ENCODE results near the gene KIAA1671.
"Not testable (repeated sequence)": the region's sequence is repeated elsewhere in the genome, so short reads cannot be mapped to it uniquely, and the experiment has no call there.

The KIAA1671 gene
- 11.2 to 181 (median 91.1) reads per million in 4 experiments for total RNA-seq

DNA sequence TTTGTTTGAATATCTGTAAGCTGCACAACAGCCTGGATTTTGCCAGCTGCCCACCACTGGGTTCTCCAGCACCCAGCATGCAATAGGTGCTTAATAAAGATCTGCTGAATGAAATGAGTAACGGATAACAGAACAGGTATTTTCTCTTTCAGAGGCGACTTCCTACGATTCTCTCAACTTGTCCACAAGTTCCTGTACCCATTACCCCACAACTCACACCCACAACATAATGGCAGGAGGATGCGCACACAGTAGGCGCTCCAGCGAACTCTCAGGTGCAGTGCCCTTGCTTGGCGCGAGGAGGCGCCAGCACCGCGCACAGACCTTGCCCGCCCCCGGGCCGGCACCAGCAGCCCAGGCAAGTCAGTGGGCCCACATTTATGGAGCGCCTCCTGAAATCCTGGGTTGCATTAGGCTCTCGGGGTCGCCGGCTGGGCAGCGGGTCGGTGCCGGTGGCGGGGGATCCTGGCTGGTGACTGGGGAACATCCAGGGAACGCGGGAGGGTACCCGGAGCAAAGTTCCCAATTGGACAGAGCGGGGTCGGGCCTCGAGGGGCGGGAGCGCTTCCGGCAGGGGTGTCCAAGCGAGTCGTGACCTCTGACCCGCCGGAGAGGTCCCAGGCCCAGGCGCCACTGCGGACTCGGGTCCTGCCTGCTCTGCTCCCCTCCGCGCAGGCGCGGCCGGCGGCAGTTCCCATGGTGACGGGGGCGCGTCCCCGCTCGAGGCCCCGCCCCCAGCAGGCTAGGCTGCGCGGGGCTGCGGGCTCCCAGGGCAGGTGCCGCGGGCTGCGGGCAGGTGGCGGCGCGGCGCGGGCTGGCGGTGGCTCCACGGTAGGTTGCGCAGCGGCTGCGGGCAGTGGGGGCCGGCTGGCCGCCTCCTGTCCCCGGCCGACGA lies at the start of gene KIAA1671:
KIAA1671 (plus strand) TSS at position 775 of the 895 bp plus-strand sequence. CDS start 75,284 bp downstream, outside the sequence.
- DNase-seq = peak; percentile 78

DNA sequence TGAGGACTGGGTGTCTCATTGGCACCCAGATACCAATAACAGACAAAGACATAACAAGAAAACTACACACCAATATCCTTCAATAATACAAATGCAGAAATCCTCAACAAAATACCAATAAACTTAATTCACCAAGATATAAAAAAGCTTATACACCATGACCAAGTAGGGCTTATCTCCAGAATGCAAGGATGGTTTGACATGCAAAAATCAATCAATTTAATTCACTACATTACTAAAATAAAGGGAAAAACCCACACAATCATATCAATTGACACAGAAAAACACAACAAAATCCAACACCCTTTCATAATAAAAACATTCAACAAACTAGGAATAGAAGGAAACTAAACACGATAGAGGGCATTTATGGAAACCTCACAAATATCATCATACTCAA lies 46.6 kb upstream of the KIAA1671 start:
- no peak for DNase-seq

DNA sequence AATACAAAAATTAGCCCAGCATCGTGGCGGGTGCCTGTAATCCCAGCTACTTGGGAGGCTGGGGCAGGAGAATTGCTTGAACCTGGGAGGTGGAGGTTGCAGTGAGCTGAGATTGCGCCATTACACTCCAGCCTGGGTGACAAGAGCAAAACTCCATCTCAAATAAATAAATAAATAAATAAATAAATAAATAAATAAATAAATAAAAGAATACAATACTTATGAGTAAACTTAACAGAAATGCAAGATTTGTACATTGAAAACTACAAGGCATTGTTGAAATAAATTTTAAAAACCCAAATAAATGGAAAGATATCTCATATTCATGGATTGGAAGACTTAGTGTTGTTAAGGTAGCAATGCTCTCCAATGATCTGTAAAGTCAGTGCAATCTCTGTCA lies 45.4 kb upstream of the KIAA1671 start:
- not testable (repeated sequence) for DNase-seq

DNA sequence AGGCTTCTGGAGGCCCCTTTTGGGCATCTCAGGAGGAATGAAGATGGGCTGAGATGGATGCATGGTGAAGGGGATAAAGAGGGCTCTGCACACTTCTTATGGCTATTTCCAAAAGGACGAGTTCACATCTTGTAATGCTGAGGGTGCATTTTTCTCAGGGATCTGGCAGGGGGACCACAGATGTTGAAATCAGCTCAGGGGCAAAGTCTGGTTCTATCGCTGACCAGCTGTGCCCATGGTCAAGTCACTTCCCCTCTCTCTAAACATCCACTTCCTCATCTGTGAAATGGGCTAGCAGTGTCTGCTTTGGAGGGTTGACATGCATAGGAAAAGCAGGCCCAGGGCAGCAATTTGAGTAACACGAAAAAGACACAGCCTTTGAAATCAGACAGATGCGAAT lies 32.5 kb upstream of the KIAA1671 start:
- DNase-seq = no peak

DNA sequence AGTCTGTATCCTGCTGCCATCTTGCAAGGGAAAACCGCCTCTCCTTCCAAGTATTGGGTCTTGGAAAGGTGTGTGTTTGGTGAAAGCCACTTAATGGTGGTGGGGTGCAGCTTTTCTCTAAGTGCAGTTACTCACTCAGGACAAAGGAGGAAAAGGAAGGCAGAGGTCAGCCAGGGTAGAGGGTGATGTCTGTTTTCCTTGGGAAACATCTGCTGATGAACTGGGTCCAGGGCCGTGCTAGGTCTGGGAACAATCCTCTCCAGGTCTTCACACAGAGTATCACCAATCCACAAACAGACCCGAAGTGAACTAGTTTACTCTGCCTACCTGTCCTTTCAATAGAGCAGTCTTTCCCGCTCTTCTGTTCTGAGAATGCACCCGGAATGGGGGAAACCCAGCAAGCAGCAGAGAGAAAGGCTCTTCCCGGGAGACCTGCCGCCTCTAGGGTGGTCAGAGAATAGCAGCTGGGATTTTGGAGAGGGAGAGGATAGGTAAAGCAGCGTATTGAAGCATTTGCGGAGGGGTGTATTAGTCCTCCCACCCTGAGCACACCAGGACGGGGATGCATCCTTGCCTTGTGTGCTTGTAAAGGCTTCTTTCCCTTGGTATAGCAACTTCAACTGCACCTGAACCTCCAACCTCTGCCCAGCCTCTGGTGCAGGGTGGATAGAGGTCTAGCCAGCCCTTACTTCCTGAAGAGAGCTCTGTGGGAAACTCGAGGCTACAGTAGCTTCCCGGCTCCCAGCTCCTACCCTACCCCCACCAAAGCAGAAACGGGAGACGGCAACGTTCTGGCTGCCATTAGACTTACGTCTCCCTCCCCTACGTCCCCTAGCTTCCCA lies 26.7 kb upstream of the KIAA1671 start:
- DNase-seq = no peak

DNA sequence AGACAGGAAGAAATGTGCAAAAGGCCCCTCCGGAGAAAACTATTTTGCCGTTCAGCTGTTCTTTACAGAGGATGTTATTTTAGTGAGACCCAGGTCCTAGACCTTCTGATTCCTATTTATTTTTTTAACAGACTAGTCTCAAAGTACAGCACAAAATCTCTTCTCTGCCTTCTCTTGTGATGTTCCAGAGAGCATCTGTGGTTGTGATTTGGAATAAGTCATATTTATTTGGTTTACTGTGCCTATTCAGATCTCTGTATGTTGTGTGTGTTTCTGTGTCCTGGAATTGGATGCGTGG lies 26.1 kb upstream of the KIAA1671 start:
- DNase-seq = no peak

DNA sequence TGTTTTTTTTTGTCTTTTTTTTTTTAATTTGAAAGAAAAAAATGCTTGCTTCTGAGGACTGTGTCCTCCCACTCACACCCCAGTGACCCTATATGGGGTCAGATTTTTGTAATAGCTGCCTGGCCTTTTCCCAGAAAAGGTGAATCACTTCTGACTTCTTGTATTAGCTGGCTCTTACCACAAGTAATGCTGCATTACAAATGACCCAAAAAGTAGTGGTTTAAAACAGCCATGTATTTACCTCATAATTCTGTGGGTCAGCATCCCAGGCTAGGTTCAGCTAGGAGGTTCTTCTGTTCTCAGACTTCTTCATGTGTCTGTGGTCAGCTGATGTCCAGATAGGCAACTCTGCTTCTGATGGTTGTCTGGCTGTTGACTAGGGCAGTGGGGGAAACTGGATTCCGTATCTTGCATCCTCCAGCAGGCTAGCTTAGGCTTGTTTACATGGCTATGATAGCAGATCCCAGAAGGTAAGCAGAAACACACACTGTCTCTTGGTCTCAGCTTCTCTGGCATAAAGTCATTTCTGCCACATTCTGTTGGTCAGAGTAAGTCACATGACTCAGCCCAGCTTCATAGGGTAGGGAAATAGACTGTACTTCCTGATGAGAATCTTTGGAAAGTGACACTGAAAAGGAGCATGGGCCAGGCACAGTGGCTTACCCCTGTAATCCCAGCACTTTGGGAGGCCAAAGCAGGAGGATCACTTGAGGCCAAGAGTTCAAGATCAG lies 25.5 kb upstream of the KIAA1671 start:
- DNase-seq = no peak

DNA sequence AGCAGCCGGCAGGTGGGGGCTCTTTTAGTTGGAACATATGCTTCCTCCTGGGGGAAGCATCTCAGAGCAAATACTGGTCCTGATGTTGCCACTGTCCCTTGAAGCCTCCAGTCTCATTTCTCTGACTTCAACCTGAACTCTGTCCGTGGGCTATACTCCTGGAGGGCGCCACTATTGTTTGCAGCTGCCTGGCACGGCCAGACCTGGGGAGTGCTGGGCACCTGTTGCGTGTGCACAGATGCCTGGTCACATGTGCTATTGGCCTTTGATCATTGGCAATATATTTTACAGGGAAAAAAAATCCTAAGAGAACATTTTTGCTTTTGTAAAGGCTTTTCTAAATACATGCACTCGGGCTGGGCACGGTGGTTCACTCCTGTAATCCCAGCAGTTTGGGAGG lies 24.2 kb upstream of the KIAA1671 start:
- no peak for DNase-seq

DNA sequence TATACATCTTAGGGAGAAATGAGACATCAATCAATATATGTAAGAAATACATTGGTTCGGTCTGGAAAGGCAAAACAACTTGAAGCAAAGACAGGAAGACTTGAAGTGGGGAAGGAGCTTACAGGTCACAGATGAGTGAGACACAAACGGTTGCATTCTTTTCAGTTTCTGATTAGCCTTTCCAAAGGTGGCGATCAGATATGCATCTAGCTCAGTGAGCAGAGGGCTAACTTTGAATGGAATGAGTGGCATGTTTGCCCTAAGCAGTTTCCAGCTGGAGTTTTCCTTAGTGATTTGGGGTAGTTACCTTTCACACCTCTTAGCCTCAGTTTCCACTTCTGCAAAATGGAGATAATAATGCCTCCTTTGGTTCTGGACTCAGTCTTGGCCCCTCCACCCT lies 21.8 kb upstream of the KIAA1671 start:
- DNase-seq = no peak

DNA sequence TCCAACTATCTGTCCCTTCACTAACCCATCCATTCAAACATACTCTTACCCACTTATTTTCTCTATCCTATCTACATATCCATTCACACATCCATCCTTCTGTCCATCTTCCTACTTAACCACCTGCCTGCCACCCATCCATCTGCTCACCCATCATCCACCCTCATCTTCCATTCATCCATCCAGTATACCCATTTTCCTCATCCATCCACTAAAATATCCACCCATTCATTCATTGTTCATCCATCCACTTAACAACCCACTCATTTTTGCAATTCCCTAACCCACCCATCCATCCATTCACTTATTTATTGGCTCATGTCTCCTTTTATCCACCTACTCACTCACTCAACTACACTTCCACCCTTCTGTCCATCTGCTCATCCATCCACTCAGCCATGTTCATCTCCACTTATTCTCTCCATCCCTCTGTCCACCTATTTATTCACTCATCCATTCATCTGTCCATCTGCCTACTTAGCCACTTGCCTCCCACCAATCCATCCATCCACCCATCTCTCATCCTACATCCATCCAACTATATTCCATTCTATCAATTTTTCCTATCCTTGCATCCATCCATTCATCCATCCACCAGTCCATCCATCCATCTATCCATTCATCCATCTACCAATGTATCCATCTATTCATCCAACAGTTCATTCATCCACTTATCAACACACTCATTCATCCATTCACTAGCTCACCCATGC lies 16.6 kb upstream of the KIAA1671 start:
- no peak for DNase-seq

DNA sequence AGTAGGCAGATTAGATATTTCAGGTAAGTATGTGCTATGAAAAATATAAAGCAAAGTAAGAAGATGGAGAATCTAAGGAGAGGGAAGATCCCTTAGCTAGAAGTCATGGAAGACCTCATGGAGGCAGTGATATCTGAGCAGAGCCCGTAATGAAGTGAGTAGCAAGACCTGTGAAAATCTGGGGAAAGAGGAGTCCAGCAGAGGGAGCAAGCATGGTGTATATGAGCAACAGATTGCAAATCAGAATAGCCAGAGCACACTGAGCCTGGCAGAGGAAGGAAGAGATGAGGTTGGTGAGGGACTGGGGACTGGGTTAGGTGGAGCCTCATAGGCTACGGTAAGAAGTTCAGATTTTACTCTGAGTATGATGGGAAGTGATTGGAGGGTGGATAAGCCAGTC lies 15.4 kb upstream of the KIAA1671 start:
- DNase-seq = no peak

DNA sequence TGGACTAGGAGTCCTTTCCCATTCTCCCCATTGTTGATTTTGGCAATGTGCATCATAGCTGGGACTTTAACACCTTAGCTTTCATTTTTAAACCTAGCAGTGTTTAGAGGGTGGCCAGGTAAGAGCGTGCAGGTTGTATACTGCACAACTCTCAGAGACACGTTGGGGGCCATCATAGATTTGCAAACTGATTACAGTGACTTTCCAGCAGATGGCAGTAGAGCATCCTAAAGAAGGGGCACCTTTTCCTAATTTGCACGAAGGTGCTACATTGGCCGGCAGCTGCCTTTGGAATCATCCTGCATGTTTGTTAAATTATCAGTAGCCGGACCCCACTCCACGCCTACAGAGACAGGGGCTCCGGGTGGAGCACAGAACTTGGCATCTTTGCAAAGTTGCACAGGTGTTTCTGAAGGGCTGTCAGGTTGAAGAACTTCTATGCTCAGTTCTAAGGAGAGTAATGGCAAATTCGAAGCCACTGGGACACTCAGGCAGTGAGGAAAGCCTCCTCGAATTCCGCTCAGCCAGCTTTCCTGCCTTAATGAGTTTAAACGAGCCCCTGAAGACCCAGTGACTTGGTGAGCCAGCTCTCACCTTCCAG lies 13.7 kb upstream of the KIAA1671 start:
- DNase-seq = no peak

DNA sequence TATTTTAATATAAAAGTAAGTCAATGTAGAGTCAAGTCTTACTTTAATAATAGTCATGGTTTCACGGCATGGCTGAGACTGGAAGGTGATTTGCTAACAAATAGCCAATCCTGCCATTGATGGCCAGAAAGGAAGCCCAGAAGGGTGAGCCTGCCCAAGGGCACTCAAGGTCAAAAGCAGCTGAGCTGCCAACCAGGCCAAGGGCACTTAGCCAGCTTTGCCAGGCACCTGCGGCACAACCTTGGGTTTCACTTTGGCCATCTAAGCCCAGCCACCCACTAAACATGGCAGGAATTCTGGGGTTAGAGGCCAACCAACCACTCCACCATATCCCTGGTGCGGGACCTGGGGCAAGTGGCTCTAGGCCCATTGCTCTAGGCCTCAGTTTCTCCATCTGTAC lies 10.2 kb upstream of the KIAA1671 start:
- no peak for DNase-seq

DNA sequence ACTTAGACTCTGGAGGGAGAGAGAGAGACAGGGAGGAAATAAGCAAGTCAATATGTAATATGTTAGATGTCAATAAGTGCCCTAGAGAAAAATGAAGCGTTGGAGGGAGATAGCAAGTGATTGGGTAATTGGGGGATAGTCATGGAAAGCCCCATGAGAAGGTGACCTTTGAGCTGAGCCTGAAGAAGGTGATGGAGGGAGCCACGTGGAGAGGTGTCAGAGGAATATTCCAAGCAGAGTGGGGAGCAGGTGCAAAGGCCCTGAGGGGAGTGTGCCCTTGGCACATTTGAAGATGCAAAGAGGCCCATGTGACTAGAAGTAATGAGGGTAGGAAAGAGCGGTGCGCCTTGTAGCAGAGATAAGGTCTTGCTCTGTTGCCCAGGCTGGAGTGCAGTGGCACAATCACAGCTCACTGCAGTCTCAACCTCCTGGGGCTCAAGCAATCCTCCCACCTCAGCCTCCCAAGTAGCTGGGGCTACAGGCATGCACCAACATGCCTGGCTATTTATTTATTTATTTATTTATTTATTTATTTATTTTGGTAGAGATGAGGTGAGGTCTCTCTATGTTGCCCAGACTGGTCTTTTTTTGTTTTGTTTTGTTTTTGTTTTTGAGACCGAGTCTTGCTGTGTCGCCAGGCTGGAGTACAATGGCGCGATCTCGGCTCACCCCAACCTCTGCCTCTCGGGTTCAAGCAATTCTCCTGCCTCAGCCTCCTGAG lies 8.1 kb upstream of the KIAA1671 start:
- DNase-seq = no peak

DNA sequence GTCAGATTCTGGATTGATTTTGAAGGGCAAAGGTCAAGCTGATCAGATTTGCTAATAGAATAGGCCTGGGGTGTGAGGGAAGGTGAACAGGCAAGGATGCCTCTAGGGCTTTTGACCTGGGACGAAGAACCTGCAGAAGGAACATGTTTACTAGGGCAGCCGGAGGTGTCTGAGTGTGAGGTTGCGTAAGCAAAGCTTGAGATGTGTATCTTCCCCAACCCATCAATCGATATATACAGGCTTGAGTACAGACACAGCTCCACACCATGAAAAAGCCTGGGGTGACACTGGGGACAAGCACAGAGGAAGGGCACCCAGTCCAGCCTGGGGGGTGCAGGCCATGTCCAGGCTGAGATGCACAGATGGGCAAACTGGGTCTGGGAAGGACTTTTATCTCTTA lies 7.1 kb upstream of the KIAA1671 start:
- no peak for DNase-seq

DNA sequence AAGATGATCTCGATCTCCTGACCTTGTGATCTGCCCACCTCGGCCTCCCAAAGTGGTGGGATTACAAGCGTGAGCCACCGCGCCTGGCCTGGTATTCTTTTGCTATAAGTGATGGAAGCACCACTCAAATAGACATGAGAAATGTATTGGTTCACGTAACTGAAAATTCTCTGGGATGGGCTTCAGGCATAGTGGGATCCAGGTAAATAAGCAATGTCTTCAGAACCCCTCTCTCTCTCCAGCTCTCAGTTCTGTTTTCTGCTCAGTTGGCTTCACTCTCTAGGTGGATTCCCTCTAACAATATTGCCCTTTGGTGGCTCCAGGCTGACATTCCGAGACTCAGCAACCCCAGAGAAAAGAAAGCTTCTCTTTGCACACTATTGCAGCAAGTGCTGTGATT lies 5.1 kb upstream of the KIAA1671 start:
- DNase-seq = no peak

DNA sequence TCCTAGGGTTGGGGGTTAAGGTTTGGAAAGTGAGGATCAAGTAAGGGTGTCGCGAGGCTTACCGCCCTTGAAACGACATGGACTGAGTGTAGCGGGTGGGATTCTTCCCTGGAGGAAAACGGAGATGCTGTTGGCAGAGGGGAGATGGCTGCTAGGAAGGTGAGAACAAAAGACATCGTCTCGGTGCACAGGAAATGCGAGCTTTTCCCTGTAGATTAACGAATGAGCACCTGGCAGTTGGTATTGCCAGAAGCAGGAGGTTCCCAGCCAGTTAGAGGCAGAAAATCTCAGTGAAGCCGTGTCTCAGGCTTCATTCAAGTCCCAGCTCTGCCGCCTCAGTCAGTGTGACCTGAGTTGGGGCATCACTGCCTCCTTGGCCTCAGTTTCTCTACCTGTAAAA lies 4.6 kb upstream of the KIAA1671 start:
- no peak for DNase-seq

DNA sequence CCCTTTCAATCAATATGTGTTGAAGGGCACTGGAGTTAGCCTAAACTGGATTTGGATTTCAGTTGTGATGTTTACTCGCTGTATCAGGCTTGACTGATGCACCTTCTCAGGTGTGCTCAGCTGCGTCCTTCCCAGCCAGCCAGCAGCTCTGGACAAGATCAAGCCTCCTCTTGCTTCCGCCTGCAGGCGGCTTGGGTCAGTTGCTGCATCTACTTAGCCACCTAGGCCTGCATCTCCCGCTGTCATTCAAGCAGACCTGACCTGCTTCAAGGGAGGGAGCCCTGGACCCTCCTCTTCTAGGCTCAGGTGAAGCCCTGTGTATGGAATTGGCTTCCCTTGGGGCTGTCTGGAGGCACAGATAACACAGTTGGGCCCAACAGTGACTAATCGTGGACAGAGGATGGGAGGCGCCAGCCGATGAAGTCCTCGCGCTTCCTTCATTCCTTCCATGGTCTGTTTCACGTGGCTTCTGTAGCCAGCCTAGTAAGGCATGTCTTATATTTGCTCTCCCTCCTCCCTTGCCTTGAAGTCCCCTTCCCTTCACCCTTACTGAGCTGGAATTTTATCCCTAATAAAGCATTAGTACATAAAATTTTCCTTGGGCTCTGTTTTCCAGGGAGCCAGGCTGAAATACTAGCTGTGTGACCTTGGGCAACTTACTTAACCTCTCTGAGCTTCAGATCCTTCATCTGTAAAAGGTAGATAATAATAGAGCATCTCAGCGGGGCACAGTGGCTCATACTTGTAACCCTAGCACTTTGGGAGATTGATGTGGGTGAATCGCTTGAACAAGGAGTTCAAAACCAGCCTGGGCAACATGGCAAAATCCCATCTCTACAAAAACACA lies 3.9 kb upstream of the KIAA1671 start:
- DNase-seq = no peak

DNA sequence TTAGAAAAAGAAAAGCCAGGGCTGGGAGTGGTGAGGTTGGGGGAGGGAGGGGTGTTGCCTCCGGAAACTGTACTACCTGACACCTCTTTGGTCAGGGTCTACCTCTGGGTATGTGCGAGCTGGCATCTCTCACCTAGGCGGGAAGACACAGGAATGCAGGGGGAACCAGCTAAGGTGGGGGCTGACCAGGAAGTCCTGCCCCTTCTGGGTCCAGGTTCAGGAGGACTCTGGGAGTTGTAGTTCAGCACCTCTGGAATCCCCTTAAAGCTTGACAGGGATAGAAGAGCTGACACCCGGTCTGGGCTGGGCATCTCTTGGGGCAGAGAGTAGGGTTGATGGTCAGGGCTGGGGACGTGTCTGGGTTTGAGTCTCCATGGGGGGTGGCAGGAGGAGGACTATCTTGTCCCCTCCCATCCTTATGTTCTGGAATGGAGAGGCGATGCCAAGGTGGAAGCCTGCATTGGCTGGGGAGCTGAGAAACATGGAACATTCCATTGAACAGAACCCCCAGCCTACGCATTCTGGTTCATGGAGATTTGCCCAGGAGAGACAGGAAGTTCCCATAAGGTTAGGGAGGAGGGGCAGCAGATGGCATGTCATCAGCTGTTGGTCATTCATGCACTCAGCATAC lies 2.1 kb upstream of the KIAA1671 start:
- DNase-seq = no peak

DNA sequence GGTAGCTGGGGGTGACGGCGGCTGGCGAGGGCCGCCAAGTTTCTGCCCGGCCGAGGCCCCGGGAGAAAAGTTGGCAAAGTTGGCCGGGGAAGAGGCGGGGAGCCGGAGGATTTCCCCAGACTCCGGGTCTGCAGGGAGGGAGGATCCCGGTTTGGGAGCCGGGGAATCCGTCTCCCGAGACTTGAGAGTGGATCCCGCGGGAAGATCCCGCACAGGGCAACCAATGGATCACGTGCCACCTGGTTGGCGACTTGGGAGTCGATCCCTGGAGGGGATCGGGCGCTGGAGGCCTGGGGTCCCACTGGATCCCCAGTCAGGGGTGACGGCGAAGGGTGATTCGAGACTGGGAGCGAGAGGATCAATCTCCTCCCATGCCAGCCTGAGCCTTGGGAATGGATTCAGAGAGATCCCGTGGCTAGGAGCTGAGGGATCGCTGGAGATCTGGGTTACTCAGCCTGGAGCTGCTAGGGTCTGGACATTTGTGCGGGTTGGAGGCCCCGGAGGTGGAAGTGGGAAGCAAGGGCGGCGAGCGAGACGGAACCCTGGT lies 394 bp downstream of the KIAA1671 start:
- no peak for DNase-seq

All from effector CD8-positive, alpha-beta T cell (primary cell).